ENCODE measurements around the gene JAG2.

The JAG2 gene

DNA sequence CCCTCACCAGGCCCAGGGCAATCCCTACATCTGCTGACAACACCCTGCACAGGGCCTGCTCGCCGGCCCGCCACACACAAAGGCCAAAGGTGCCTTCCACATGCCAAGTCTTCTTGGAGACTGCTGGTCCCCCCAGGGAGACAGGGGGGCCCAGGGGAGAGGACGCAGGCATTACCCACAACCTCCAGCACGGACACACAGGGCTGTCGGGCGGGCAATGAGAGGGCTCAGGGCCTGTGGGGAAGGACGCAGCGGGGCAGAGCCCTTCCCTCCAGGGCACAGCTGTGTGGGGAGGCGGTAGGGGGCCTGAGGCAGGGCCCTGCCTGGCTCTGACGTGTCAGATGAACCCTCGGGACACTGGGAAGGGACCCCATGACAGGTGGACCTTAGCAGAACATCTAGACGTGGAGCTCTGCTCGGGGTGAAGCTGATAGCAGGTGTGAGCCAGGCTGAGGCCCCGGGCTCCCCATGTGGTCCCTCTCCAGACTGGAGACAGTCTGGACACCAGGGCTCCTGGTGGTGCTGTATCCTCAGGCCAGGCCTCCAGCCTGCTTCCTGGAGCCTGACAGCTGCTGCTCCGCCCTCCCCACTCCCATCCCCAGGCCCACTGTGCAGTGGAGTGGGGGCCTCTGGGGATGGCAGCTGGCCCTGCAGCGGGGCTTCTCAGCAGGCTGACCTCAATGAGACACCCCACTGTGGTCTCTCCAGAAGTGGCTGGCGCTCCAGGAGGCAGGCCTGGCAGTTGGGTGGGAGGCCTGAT lies 44.1 kb upstream of the JAG2 start:
- TF ChIP-seq, protein P1, sequence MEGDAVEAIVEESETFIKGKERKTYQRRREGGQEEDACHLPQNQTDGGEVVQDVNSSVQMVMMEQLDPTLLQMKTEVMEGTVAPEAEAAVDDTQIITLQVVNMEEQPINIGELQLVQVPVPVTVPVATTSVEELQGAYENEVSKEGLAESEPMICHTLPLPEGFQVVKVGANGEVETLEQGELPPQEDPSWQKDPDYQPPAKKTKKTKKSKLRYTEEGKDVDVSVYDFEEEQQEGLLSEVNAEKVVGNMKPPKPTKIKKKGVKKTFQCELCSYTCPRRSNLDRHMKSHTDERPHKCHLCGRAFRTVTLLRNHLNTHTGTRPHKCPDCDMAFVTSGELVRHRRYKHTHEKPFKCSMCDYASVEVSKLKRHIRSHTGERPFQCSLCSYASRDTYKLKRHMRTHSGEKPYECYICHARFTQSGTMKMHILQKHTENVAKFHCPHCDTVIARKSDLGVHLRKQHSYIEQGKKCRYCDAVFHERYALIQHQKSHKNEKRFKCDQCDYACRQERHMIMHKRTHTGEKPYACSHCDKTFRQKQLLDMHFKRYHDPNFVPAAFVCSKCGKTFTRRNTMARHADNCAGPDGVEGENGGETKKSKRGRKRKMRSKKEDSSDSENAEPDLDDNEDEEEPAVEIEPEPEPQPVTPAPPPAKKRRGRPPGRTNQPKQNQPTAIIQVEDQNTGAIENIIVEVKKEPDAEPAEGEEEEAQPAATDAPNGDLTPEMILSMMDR (IDR thresholded peaks at IDR 0.05; ENCODE audit: insufficient read depth, low read depth, low read length, missing control alignments): no peak
- H3K4me3 ChIP-seq (ENCODE audit: low read length): no peak overlapping the region
- DNase-seq (ENCODE audit: low read depth): no peak

DNA sequence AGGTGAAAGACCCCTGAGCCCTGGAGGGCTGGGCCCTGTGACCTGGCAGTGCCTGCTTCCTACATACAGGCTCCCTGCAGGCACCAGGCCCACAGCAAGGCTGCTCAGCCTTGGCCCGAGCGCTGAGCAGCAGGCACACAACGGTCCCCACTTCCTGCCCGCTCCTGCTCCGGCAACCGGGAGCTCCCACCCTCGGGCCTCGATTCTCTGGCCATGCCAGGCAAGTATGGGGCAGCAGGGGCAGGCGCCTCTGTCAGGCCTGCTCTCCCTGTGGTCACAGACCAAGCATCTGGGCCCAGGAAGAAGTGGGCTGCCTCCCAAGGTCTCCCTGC lies 43.1 kb upstream of the JAG2 start:
- H3K4me3 ChIP-seq (ENCODE audit: low read length): no peak overlapping the region
- TF ChIP-seq, protein P1 (IDR thresholded peaks at IDR 0.05; ENCODE audit: insufficient read depth, low read depth, low read length, missing control alignments): no peak
- DNase-seq (ENCODE audit: low read depth): no peak

DNA sequence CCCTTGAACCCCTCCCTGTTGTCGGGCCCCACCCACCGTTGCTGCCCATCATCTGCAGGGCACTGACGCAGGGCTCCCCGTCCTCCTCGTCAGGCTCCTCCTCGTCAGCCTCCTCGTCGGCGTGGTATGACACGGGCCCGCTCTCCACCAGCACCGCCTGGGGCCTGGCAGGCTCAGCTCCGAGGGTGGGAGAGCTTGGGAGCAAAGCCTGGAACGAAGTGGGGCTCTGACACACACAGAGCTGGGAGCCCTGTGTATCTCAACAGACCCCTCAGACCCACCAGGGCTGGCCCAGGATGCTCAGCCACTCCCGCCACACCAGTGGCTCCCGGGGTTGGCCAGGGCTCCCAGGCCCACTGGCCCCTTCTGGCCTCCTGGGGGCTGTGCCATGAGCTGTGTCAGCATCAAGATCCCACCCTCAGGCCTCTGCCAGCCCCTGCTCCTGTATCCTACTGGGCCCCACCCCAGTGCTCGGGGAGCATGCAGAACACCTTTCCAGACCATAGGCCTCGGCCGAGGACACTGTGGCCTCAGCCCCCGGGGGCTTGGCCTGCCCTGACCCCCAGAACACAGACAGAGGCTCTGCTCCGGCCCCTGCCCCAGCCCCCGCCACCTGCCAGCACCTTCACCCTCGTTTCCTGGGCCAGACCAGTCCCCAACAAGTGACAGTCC lies 42.6 kb upstream of the JAG2 start:
- no peak for DNase-seq (ENCODE audit: low read depth)
- TF ChIP-seq, protein P1 (IDR thresholded peaks at IDR 0.05; ENCODE audit: insufficient read depth, low read depth, low read length, missing control alignments): no peak

DNA sequence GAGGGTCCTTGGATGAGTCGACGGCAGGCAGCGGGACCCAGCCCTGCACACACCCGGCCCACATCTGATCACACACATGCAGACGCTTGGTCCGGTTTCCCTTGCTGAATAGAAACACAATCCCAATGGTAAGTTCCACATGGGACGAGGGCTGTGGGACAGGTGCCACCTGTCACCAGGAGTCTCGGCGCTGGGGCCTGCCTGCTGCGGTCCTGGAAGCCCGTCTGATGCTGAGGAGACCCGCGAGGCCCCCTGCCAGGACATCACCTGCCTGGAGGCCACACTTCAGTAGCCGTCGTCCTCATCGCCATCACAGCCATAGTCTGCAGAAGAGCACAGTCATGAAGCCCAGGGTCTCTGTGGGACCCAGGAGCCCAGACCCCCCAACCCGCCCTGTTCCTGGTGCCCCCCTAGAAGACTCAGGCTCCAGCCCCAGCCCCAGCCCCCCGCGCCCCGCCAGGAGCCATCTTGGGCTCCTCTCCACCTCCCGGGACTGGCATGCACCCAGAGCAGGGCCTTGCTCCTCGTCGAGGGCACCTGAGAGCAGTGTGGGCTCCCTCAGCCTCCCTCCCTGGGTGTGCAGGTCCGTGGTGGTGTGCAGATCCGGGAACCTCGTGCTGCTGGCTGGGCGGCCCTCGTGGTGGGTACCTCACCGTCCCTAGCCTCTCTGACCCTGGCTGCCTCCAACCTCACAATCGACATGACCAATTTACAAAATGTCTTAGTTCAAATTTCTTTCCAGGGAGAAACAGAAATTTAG lies 41.9 kb upstream of the JAG2 start:
- TF ChIP-seq, protein P1 (IDR thresholded peaks at IDR 0.05; ENCODE audit: insufficient read depth, low read depth, low read length, missing control alignments): no peak
- no peak overlapping the region for H3K4me3 ChIP-seq (ENCODE audit: low read length)
- no peak for DNase-seq (ENCODE audit: low read depth)

More for the DNA sequence above, 42.6 kb upstream of the JAG2 start:
- no peak overlapping the region for H3K4me3 ChIP-seq (ENCODE audit: low read length)

DNA sequence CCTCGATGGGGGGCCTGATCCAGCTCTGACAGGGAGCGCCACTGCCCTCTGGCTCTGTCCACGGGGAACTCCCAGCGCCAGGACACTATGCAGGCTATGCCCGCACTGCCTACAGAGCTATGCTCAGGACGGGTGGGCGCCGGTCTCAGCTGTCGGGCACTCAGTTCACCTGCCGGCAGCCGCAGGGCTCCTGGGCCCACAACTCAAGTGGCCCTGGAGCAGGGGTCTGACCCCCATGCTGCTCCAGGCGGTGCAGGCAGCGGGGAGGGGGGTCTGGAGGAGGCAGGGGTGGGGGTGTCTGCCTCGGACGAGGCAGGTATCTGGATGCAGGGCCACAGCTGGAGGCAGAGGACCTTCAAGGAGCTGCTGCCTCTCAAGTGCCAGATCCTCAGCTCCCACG lies 41.1 kb upstream of the JAG2 start:
- H3K4me3 ChIP-seq (ENCODE audit: low read length): no peak overlapping the region
- no peak for DNase-seq (ENCODE audit: low read depth)
- TF ChIP-seq, protein P1 (IDR thresholded peaks at IDR 0.05; ENCODE audit: insufficient read depth, low read depth, low read length, missing control alignments): no peak

DNA sequence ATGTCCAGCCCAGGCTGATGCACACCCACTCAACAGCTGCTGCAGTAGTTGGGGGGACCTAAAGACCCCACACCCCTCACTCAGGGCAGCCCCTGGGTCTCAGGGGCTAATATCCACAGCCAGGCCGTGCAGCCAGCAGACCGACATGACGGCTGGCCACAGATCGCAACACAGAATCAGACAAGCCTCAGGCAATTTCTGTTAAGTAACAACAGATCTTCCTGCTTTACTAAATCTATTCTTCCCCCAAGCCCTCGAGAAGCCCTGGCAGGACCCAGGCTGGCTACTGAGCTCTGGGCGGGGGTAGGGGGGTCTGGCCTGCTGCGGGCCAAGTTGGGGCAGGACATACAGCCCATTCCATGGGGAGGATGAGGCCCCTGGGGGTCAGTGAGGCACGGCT lies 40.5 kb upstream of the JAG2 start:
- TF ChIP-seq, protein P1 (IDR thresholded peaks at IDR 0.05; ENCODE audit: insufficient read depth, low read depth, low read length, missing control alignments): no peak
- DNase-seq (ENCODE audit: low read depth): no peak
- no peak overlapping the region for H3K4me3 ChIP-seq (ENCODE audit: low read length)

Measured in epithelial cell of esophagus (primary cell).